K562 (cell line): ENCODE results near the gene SOAT2. TPM values are rescaled to one million over a fixed set of nuclear protein-coding genes. Genes with fewer than 3 reads are reported as not detected.

ENCODE experiments used
- ATAC-seq: fragments of 200-7000 bp; cut with Tn5 transposase; 3 replicates; pipeline ENCODE4 v1.9.1; 2020; ENCODE audit warnings: moderate library complexity
- BruUV-seq: library from RNA; stranded (reverse); fragments of 400-500 nt; replicated peaks from 2 replicates; lab custom pipeline; 2021; lab: Mats Ljungman, UMichigan
- CTCF ChIA-PET: fragments of 300-600 bp; formaldehyde crosslinking; extraction: SDS; loops from one replicate; lab custom pipeline; 2021; ENCODE audit warnings: low intra/inter-chr PET ratio; lab: Yijun Ruan, JAX
- POLR2A ChIA-PET: fragments of 300-600, 350-650 bp; sonication (Branson Sonifier 250); formaldehyde crosslinking; extraction: SDS; loops from one replicate; lab custom pipeline; 2021; ENCODE audit warnings: antibody characterized with exemption, inconsistent platforms; lab: Yijun Ruan, JAX
- DNase-seq, 4 experiments: peaks; one replicate each; pipeline versions ENCODE4 v3.0.0 to v3.0.0-alpha.2; 2011 to 2018; ENCODE audit warnings: low spot score in 3 of 4, mixed read lengths in 3 of 4; ENCODE audit errors: extremely low read depth in 1 of 4
- FAIRE-seq: peaks from 2 replicates; lab custom pipeline; 2011; peaks lifted over from hg19 to GRCh38; lab: Jason Lieb, UNC
- H2AFZ ChIP-seq: 2 replicates; pipeline ENCODE4 v1.6.0; 2011; ENCODE audit warnings: low read depth, low read length, control low read depth, inconsistent platforms
- H3K27ac ChIP-seq: fragments of 200-600 bp; 3 replicates; pipeline ENCODE4 v1.8.0; 2011; ENCODE audit warnings: low read depth, mild to moderate bottlenecking, control low read depth, inconsistent platforms, low read length, moderate library complexity, mixed read lengths; ENCODE audit errors: extremely low read depth
- H3K27me3 ChIP-seq, 2 experiments: fragments of 300-600 bp in 1 of 2; 2 replicates in 1 of 2; 3 replicates in 1 of 2; pipeline versions ENCODE4 v1.6.0 to v1.8.0; 2011; ENCODE audit warnings: inconsistent platforms in 2 of 2, low read length in 2 of 2, mild to moderate bottlenecking in 1 of 2, mixed read lengths in 1 of 2, moderate library complexity in 1 of 2; ENCODE audit not compliant: control insufficient read depth in 2 of 2, insufficient read depth in 2 of 2
- H3K36me3 ChIP-seq: fragments of 300-600 bp; 3 replicates; pipeline ENCODE4 v1.8.0; 2011; ENCODE audit warnings: mild to moderate bottlenecking, low read length, inconsistent platforms; ENCODE audit not compliant: control insufficient read depth, insufficient read depth
- H3K4me1 ChIP-seq, 2 experiments: fragments of 200-600 bp in 1 of 2; replicated peaks in 1 of 2; 2 replicates in 1 of 2; 3 replicates in 1 of 2; pipeline versions ENCODE4 v1.5.1 to v1.8.0; 2011; ENCODE audit warnings: inconsistent platforms in 2 of 2, low read length in 2 of 2, mild to moderate bottlenecking in 1 of 2, mixed read lengths in 1 of 2, moderate library complexity in 1 of 2; ENCODE audit not compliant: control insufficient read depth in 2 of 2, insufficient read depth in 2 of 2
- H3K4me2 ChIP-seq: 2 replicates; pipeline ENCODE4 v1.6.1; 2011; ENCODE audit warnings: low read length, control low read depth, inconsistent platforms, mixed read lengths; ENCODE audit not compliant: insufficient read depth
- H3K4me3 ChIP-seq: fragments of 200-600 bp; sonication (generic), shearing (Covaris generic); 2 replicates; pipeline ENCODE4 v1.5.1; 2016; ENCODE audit warnings: control low read depth, inconsistent platforms
- H3K79me2 ChIP-seq: fragments of 200-600 bp; 3 replicates; pipeline ENCODE4 v1.8.0; 2011; ENCODE audit warnings: low read length, inconsistent platforms; ENCODE audit not compliant: control insufficient read depth, insufficient read depth
- H3K9ac ChIP-seq, 2 experiments: 2 replicates each; pipeline versions ENCODE4 v1.6.0 to v1.6.1; 2011; ENCODE audit warnings: low read depth in 2 of 2, low read length in 2 of 2, control low read depth in 1 of 2, inconsistent platforms in 1 of 2, mild to moderate bottlenecking in 1 of 2, mixed read lengths in 1 of 2; ENCODE audit not compliant: insufficient read depth in 1 of 2
- H3K9me1 ChIP-seq: one replicate; pipeline ENCODE4 v1.6.0; 2011; ENCODE audit warnings: inconsistent platforms, mild to moderate bottlenecking, low read length, moderate library complexity; ENCODE audit not compliant: control insufficient read depth, insufficient read depth
- H3K9me3 ChIP-seq: replicated peaks from 2 replicates; pipeline ENCODE4 v1.5.1; 2011; ENCODE audit warnings: low read depth, low read length, inconsistent platforms; ENCODE audit not compliant: control insufficient read depth, insufficient read depth
- H4K20me1 ChIP-seq: replicated peaks from 2 replicates; pipeline ENCODE4 v1.6.1; 2011; ENCODE audit warnings: low read length, inconsistent platforms, mixed read lengths; ENCODE audit not compliant: control insufficient read depth, insufficient read depth
- CBX2 ChIP-seq: fragments of 200-600 bp; sonication (generic); IDR thresholded peaks from one replicate; pipeline ENCODE4 v1.6.1; 2012; ENCODE audit warnings: mild to moderate bottlenecking, low read length, inconsistent platforms; ENCODE audit not compliant: insufficient read depth, poor library complexity, severe bottlenecking
- FOS ChIP-seq: IDR thresholded peaks from 3 replicates; pipeline ENCODE4 v1.6.1; 2011; ENCODE audit not compliant: insufficient read length; ENCODE audit errors: extremely low read depth
- LCOR ChIP-seq: sonication (generic); formaldehyde crosslinking; IDR thresholded peaks from 2 replicates; pipeline ENCODE4 v1.8.0; 2022; ENCODE audit warnings: mild to moderate bottlenecking, missing genetic modification reagents
- POU5F1 ChIP-seq: fragments of 150-350 bp; IDR thresholded peaks from 2 replicates; pipeline ENCODE4 v1.6.1; 2014; ENCODE audit warnings: borderline replicate concordance, low read length, low read depth, mild to moderate bottlenecking; ENCODE audit not compliant: partially characterized antibody
- RBM14 ChIP-seq: fragments of 200-400 bp; formaldehyde crosslinking; IDR thresholded peaks from 2 replicates; pipeline ENCODE4 v1.6.1; 2018; ENCODE audit warnings: low read depth, mild to moderate bottlenecking, low read length, moderate library complexity, borderline replicate concordance; ENCODE audit not compliant: insufficient read depth
- RFX1 ChIP-seq: fragments of 450-650 bp; IDR thresholded peaks from 2 replicates; pipeline ENCODE4 v1.6.1; 2016; ENCODE audit warnings: mild to moderate bottlenecking, moderate library complexity
- STAT5B ChIP-seq: fragments of 250-450 bp; sonication (Bioruptor Pico); IDR thresholded peaks from 2 replicates; pipeline ENCODE4 v1.8.0; 2021; ENCODE audit warnings: mild to moderate bottlenecking, inconsistent platforms
- TCF3 ChIP-seq: sonication (generic); formaldehyde crosslinking; IDR thresholded peaks from 2 replicates; pipeline ENCODE4 v1.4.0; 2020; ENCODE audit warnings: mild to moderate bottlenecking, missing genetic modification reagents
- ZC3H4 ChIP-seq: sonication (generic); formaldehyde crosslinking; IDR thresholded peaks from 2 replicates; pipeline ENCODE4 v1.9.0; 2021; ENCODE audit warnings: missing genetic modification reagents, borderline replicate concordance
- ZNF707 ChIP-seq: fragments of 250-450 bp; sonication (Bioruptor Pico); conservative IDR thresholded peaks from 2 replicates; pipeline ENCODE4 v1.8.0; 2022; ENCODE audit warnings: inconsistent platforms, mild to moderate bottlenecking, moderate library complexity
- ZSCAN32 ChIP-seq: fragments of 450-650 bp; formaldehyde crosslinking; IDR thresholded peaks from 2 replicates; pipeline ENCODE4 v1.4.0; 2020; ENCODE audit warnings: mild to moderate bottlenecking, moderate library complexity
- WGBS: fragments of 100-300 bp; shearing (Covaris generic); methylation state at CpG from one replicate; pipeline ENCODE4 v1.1.6; 2016; ENCODE audit warnings: low coverage, mixed read lengths; ENCODE audit not compliant: insufficient coverage; ENCODE audit errors: missing lambda C conversion rate; 5-methylcytosine and 5-hydroxymethylcytosine counted together
- in situ Hi-C: fragments of 300-500 bp; cut with MboI; formaldehyde crosslinking; loops from 4 replicates; pipeline ENCODE4 v1.15.0; 2018; ENCODE audit warnings: inconsistent platforms, mixed read lengths
- intact Hi-C: fragments of 100-400 bp; cut with micrococcal nuclease; formaldehyde crosslinking; loops from 2 replicates; pipeline ENCODE4 v1.14.2; 2022
- polyA plus RNA-seq, 8 experiments: library from polyadenylated mRNA; depleted of rRNA in 4 of 8; stranded (reverse) in 5 of 8; unstranded in 3 of 8; fragments of >200 nt; fragmentation: Nextera tagmentation in 2 of 8; fragmentation: Illumina TruSeq in 1 of 8; extraction: Ambion mirVana in 2 of 8; extraction: Trizol in 1 of 8; gene quantifications; 2 replicates each; pipeline versions ENCODE4 v1.2.1 to v1.2.3, GENCODE V29; 2011 to 2014; ENCODE audit warnings: inconsistent platforms in 1 of 8, missing spikeins in 1 of 8
- total RNA-seq, 7 experiments: library from RNA; depleted of rRNA in 6 of 7; stranded (reverse); fragments of >200 nt in 6 of 7; fragmentation: Illumina TruSeq in 2 of 7; extraction: Trizol in 2 of 7; gene quantifications; 2 replicates each; pipeline versions ENCODE4 v1.2.1 to v1.2.3, GENCODE V29; 2011 to 2021; ENCODE audit warnings: low replicate concordance in 1 of 7
- TF ChIP-seq, protein P1 (sequence below), 3 experiments: fragments of 200-800 bp in 1 of 3; sonication (Bioruptor generic) in 1 of 3; sonication (generic) in 1 of 3; formaldehyde crosslinking in 1 of 3; IDR thresholded peaks; 2 replicates each; pipeline versions ENCODE4 v1.6.1 to v1.8.0; 2016 to 2022; ENCODE audit warnings: mild to moderate bottlenecking in 2 of 3, missing compliant biosample characterization in 2 of 3, missing genetic modification characterization in 2 of 3, missing genetic modification reagents in 1 of 3
- TF ChIP-seq, protein P2 (sequence below): fragments of 250-450 bp; sonication (Bioruptor Pico); IDR thresholded peaks from 2 replicates; pipeline ENCODE4 v1.8.0; 2022; ENCODE audit warnings: inconsistent platforms
- TF ChIP-seq, protein P3 (sequence below), 2 experiments: fragments of 450-650 bp; IDR thresholded peaks; 2 replicates each; pipeline ENCODE4 v1.6.1; 2016
- TF ChIP-seq, protein P4 (sequence below): conservative IDR thresholded peaks from 2 replicates; pipeline ENCODE4 v1.6.1; 2011; ENCODE audit warnings: low read depth, mild to moderate bottlenecking, low read length; ENCODE audit not compliant: control insufficient read depth

The SOAT2 gene
- total and polyA plus RNA-seq, 9 of the 15 experiments (the other 6 are each of a cell fraction or from before 2014, with no cell fraction given) = 0.04 TPM; not detected in 8

DNA sequence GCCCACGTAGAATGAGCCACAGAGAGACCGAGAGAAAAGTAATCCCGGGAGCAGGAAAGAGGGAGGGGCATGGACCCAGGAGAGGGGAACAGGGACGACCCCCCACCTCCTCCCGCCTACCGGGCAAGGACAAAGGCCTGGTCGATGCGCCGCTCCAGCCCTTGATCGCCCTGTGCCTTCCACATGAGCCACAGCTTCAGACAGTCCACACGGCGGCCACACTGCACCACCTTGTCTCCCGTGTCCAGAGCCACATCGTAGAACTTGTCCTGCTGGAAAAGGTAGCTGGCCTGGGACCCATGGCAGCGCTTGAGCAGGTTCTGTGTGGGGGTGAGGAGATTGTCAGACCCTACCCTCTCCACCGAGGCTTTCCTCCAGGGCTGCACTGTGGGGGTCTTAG lies 56.7 kb downstream of the SOAT2 start (continued):
- TF ChIP-seq STAT5B (CRISPR knock-in tag) (no peak), ZNF707 (CRISPR knock-in tag) (no peak), ZSCAN32 (CRISPR knock-in tag) (no peak), RBM14 (no peak)
- TF ChIP-seq, protein P1, sequence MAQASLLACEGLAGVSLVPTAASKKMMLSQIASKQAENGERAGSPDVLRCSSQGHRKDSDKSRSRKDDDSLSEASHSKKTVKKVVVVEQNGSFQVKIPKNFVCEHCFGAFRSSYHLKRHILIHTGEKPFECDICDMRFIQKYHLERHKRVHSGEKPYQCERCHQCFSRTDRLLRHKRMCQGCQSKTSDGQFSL (CRISPR knock-in tag; IDR thresholded peaks at IDR 0.05) = no peak; the same call in 1 of the 2 replicates
- TF ChIP-seq, protein P1 (tag; IDR thresholded peaks at IDR 0.05) = no peak
- TF ChIP-seq, all 486 proteins: peak for 3

DNA sequence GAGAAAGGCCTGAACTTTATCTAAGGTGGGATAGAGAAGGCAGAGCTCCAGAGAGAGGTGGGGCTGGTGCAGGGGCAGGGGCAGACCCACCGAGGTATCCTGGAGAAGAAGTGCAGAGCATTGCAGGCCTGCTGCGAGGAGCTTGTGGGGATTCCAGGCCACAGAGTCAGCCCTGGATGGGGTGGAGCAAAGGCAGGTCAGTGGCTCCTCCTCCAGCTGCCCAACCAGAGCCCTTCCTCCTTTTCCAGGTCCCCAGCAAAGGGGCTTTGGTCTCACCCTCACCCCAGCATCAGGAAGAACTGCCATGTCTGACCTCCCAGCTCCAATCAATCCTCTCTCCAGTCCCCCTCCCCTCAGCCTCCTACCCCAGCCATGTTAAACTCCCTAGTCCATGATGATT lies 57.4 kb downstream of the SOAT2 start:
- BruUV-seq = no TSS peak
- Histone ChIP-seq H3K4me3 (no peak overlapping the region), H3K27me3 (no peaks in the 10 kb centered on the region), H3K36me3 (no peaks in the 10 kb centered on the region), H2AFZ (no peak overlapping the region), H3K9ac (peak overlapping the region in 1 of 2 experiments; percentile 60; a peak in 1 of 4 replicates), H4K20me1 (no peaks in the 10 kb centered on the region), H3K9me3 (no peaks in the 10 kb centered on the region), H3K27ac (no peak overlapping the region), H3K79me2 (no peaks in the 10 kb centered on the region), H3K4me2 (no peak overlapping the region), H3K9me1 (no peaks in the 10 kb centered on the region), H3K4me1 (peaks cover 11 to 16% of the 10 kb centered on the region in 2 experiments; a peak in 4 of 5 replicates)
- ChIA-PET CTCF (interaction anchor here (2.6 kb wide), 1 partner anchor 127 kb away, joined by 7 read pairs; no protein-coding TSS in a partner anchor), POLR2A (interaction anchor here (0.7 to 2.7 kb wide), 8 partner anchors 10 to 164 kb away, joined by 3 to 15 read pairs (median 4); partner anchors contain the start of genes CSAD, PFDN5 and ZNF740)
- no peak; the same call in 2 of the 3 replicates for ATAC-seq
- DNase-seq = no peak
- in situ Hi-C loops = no loop called here
- WGBS = 56% methylated on average over 2 of the region's 2 CpGs
- FAIRE-seq = no peak
- intact Hi-C loops = no loop called here
- no peak for TF ChIP-seq LCOR
- TF ChIP-seq, protein P2, sequence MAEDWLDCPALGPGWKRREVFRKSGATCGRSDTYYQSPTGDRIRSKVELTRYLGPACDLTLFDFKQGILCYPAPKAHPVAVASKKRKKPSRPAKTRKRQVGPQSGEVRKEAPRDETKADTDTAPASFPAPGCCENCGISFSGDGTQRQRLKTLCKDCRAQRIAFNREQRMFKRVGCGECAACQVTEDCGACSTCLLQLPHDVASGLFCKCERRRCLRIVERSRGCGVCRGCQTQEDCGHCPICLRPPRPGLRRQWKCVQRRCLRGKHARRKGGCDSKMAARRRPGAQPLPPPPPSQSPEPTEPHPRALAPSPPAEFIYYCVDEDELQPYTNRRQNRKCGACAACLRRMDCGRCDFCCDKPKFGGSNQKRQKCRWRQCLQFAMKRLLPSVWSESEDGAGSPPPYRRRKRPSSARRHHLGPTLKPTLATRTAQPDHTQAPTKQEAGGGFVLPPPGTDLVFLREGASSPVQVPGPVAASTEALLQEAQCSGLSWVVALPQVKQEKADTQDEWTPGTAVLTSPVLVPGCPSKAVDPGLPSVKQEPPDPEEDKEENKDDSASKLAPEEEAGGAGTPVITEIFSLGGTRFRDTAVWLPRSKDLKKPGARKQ (CRISPR knock-in tag) = no peak
- TF ChIP-seq TCF3 (CRISPR knock-in tag) = no peak
- TF ChIP-seq, protein P3, sequence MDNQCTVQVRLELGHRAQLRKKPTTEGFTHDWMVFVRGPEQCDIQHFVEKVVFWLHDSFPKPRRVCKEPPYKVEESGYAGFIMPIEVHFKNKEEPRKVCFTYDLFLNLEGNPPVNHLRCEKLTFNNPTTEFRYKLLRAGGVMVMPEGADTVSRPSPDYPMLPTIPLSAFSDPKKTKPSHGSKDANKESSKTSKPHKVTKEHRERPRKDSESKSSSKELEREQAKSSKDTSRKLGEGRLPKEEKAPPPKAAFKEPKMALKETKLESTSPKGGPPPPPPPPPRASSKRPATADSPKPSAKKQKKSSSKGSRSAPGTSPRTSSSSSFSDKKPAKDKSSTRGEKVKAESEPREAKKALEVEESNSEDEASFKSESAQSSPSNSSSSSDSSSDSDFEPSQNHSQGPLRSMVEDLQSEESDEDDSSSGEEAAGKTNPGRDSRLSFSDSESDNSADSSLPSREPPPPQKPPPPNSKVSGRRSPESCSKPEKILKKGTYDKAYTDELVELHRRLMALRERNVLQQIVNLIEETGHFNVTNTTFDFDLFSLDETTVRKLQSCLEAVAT (IDR thresholded peaks at IDR 0.05) = no peak
- TF ChIP-seq, protein P4, sequence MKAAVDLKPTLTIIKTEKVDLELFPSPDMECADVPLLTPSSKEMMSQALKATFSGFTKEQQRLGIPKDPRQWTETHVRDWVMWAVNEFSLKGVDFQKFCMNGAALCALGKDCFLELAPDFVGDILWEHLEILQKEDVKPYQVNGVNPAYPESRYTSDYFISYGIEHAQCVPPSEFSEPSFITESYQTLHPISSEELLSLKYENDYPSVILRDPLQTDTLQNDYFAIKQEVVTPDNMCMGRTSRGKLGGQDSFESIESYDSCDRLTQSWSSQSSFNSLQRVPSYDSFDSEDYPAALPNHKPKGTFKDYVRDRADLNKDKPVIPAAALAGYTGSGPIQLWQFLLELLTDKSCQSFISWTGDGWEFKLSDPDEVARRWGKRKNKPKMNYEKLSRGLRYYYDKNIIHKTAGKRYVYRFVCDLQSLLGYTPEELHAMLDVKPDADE = no peak
- no peak for TF ChIP-seq FOS
- TF ChIP-seq RFX1 = no peak
- TF ChIP-seq CBX2 = no peak
- TF ChIP-seq POU5F1 = no peak
- TF ChIP-seq ZC3H4 = no peak
